PFSK-1 (cell line): Measurements from ENCODE around the gene MYO5B.

ENCODE experiments used
- POLR2AphosphoS5 ChIP-seq: IDR thresholded peaks from 2 replicates; pipeline ENCODE4 v1.6.1; 2012; ENCODE audit warnings: low read depth, mild to moderate bottlenecking, control low read depth, low read length, moderate library complexity
- SIN3A ChIP-seq: IDR thresholded peaks from 2 replicates; pipeline ENCODE4 v1.6.1; 2012; ENCODE audit warnings: mild to moderate bottlenecking, low read length, moderate library complexity, borderline replicate concordance; ENCODE audit not compliant: insufficient read depth
- TAF1 ChIP-seq: IDR thresholded peaks from 2 replicates; pipeline ENCODE4 v1.6.1; 2012; ENCODE audit warnings: low read length, control low read depth, borderline replicate concordance; ENCODE audit not compliant: insufficient read depth

DNA sequence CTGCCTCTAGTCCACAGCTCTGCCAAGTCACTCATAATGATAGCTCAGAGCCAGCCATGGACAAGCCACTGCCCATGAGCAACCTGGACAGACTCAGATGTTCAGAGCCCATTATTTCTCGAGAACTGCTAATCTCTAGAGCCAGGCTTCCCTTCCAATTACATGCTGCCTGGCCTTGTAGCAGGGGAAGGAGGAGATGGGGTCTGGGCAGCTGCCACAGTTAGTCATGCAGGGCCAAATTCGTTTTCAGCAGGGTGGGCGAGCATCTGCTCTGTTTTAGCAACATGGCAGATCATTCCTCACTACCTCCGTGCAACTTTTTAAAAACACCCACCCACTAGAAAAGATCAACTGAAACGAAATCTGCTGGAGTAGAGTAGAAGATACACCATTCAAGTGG lies 141.8 kb downstream of the MYO5B start:
- TF ChIP-seq SIN3A, result no peak
- no peak for TF ChIP-seq POLR2AphosphoS5
- no peak for TF ChIP-seq TAF1
